ENCODE measurements around the gene FAM3C. TPM values are rescaled to one million over a fixed set of nuclear protein-coding genes. Genes with fewer than 3 reads are reported as not detected.

Gene FAM3C
- total and polyA plus RNA-seq, 2 experiments from 2014 or later = 33.9 to 60.3 TPM

DNA sequence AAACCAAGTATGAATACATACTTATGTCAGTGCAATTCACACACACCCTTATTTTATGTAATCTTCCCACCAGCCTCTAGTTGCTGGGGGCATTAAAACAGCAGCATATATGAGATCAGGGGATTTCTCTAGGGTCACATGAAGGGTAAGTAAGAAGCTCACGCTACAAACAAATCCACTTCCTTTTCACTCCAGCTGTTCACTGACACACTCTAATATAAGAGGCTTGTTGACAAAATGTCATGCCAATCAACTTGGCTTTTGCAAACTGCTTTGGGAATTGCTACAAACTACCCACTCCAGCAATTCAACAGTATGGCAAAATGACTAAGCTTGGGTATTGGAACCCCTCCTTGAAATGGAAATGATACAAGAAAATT is 10.3 kb downstream of the FAM3C start (continued):
- TF ChIP-seq ZNF114 (CRISPR knock-in tag; IDR thresholded peaks at IDR 0.05) (no peak), ZNF331 (CRISPR knock-in tag; IDR thresholded peaks at IDR 0.05; ENCODE audit: low read depth) (no peak), CREB1 (CRISPR knock-in tag; IDR thresholded peaks at IDR 0.05; ENCODE audit: low read depth) (no peak), CTCF (conservative IDR thresholded peaks at IDR 0.05; ENCODE audit: low read depth in 2 of 2) (no peak), NANOG (IDR thresholded peaks at IDR 0.05; ENCODE audit: borderline replicate concordance) (no peak), STAT1 (IDR thresholded peaks at IDR 0.05; ENCODE audit: unreplicated experiment) (no peak), POLR2AphosphoS5 (IDR thresholded peaks at IDR 0.05; ENCODE audit: low read depth) (no peak), EZH2phosphoT487 (IDR thresholded peaks at IDR 0.05; ENCODE audit: unreplicated experiment) (no peak), ETS1 (IDR thresholded peaks at IDR 0.05) (no peak)
- TF ChIP-seq, protein P1, sequence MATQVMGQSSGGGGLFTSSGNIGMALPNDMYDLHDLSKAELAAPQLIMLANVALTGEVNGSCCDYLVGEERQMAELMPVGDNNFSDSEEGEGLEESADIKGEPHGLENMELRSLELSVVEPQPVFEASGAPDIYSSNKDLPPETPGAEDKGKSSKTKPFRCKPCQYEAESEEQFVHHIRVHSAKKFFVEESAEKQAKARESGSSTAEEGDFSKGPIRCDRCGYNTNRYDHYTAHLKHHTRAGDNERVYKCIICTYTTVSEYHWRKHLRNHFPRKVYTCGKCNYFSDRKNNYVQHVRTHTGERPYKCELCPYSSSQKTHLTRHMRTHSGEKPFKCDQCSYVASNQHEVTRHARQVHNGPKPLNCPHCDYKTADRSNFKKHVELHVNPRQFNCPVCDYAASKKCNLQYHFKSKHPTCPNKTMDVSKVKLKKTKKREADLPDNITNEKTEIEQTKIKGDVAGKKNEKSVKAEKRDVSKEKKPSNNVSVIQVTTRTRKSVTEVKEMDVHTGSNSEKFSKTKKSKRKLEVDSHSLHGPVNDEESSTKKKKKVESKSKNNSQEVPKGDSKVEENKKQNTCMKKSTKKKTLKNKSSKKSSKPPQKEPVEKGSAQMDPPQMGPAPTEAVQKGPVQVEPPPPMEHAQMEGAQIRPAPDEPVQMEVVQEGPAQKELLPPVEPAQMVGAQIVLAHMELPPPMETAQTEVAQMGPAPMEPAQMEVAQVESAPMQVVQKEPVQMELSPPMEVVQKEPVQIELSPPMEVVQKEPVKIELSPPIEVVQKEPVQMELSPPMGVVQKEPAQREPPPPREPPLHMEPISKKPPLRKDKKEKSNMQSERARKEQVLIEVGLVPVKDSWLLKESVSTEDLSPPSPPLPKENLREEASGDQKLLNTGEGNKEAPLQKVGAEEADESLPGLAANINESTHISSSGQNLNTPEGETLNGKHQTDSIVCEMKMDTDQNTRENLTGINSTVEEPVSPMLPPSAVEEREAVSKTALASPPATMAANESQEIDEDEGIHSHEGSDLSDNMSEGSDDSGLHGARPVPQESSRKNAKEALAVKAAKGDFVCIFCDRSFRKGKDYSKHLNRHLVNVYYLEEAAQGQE (IDR thresholded peaks at IDR 0.05; ENCODE audit: unreplicated experiment) = no peak

DNA sequence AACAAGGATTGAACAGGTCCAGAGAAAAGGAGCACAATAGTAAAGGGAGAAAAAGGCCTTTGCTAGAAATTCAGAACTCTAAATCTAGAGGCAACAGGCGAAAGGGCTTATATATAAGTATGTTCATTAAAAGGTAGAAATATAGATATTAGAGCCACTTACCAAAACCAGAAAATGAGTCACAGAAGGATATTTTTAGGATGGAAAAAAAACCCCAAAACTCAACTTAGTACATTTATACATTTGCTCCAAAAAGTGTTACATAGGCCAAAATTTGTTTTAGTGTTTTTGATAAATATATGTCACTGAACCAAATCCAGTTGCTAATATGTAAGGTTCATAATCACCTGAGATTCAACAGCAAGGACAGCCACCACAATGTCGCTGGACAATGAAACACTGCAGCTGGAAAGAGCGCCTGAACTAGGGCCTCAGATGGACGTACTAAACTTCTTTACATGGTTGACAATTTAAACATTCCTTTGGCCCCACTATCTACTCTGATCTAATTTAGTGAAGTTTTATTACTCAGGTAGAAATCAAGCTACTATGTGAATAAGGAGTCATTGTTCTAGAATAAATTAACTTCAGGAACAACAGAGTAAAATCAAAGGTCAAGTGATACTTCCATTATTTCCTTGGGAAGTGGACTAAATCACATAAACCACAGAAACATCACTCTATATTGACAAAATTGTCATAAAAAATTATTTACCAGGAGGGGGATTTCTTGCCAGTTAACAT is 10.9 kb downstream of the FAM3C start:
- ATAC-seq (no peak), DNase-seq (ENCODE audit: low spot score) (no peak)
- H3K27me3 ChIP-seq (ENCODE audit: insufficient read depth) = no peaks in the 10 kb centered on the region
- no peak overlapping the region for H3K4me2 ChIP-seq
- no peak overlapping the region for H3K4me3 ChIP-seq
- H3K9me2 ChIP-seq (ENCODE audit: insufficient read depth) = no peaks in the 10 kb centered on the region
- H3K4me1 ChIP-seq (ENCODE audit: insufficient read depth) = peaks cover 11% of the 10 kb centered on the region; the same call in 1 of the 2 replicates
- no peaks in the 10 kb centered on the region for H3F3A ChIP-seq (replicated peaks; ENCODE audit: low read depth)
- H3K4me3 Mint-ChIP-seq = no peak overlapping the region
- H3K27ac ChIP-seq (ENCODE audit: low read depth) = no peak overlapping the region
- peaks cover 26% of the 10 kb centered on the region; the same call in 2 of the 3 replicates for H3K4me1 Mint-ChIP-seq
- H3K9me3 Mint-ChIP-seq = no peaks in the 10 kb centered on the region
- H3K79me2 ChIP-seq (replicated peaks; ENCODE audit: insufficient read depth) = peaks cover 94% of the 10 kb centered on the region
- peaks cover 6% of the 10 kb centered on the region; the same call in 1 of the 2 replicates for H4K20me1 ChIP-seq (replicated peaks; ENCODE audit: insufficient read depth)
- no peak overlapping the region for H2AFZ ChIP-seq
- H3K36me3 ChIP-seq (ENCODE audit: insufficient read depth) = no peaks in the 10 kb centered on the region
- 0 out of 2 replicates have a peak overlapping the region, but pooled peaks have one; percentile 16 for H3K27ac Mint-ChIP-seq
- no peaks in the 10 kb centered on the region for H3K27me3 Mint-ChIP-seq (ENCODE audit: insufficient read depth, low read depth, poor library complexity)
- no peaks in the 10 kb centered on the region for H3K36me3 Mint-ChIP-seq (ENCODE audit: low read depth)
- TF ChIP-seq, protein P1 (IDR thresholded peaks at IDR 0.05; ENCODE audit: unreplicated experiment) = no peak

All from GM23338 (cell line).